Activated CD8-positive, alpha-beta T cell treated with anti-CD3 and anti-CD28 coated beads for 36 hours (primary cell): ENCODE data around the gene TOX3. TPM values are rescaled to one million over a fixed set of nuclear protein-coding genes. Genes with fewer than 3 reads are reported as not detected.

Experiments
- ATAC-seq: fragments of 200-7000 bp; cut with Tn5 transposase; one replicate; pipeline ENCODE4 v1.10.0; 2021; ENCODE audit warnings: mild to moderate bottlenecking, moderate library complexity
- CTCF ChIA-PET: fragments of 350-600 bp; sonication (Branson Sonifier 250); formaldehyde crosslinking; loops from one replicate; lab custom pipeline; 2021; ENCODE audit warnings: antibody characterized with exemption; lab: Charles Lee
- POLR2A ChIA-PET: fragments of 350-600 bp; sonication (Branson Sonifier 250); formaldehyde crosslinking; loops from one replicate; lab custom pipeline; 2021; ENCODE audit warnings: antibody characterized with exemption; lab: Charles Lee
- DNase-seq: peaks from one replicate; pipeline ENCODE4 v3.0.0-alpha.2; 2020
- H3K27ac Mint-ChIP-seq: one replicate; pipeline ENCODE4 v1.8.0; 2021; ENCODE audit warnings: mild to moderate bottlenecking, mixed read lengths
- H3K27me3 Mint-ChIP-seq: one replicate; pipeline ENCODE4 v1.8.0; 2021; ENCODE audit warnings: mixed read lengths
- H3K36me3 Mint-ChIP-seq: one replicate; pipeline ENCODE4 v1.8.0; 2021; ENCODE audit warnings: low read depth, mixed read lengths
- H3K4me1 Mint-ChIP-seq: one replicate; pipeline ENCODE4 v1.8.0; 2021; ENCODE audit warnings: low read depth, mixed read lengths
- H3K4me3 Mint-ChIP-seq: one replicate; pipeline ENCODE4 v1.8.0; 2021; ENCODE audit warnings: mild to moderate bottlenecking, moderate library complexity, mixed read lengths
- H3K9me3 Mint-ChIP-seq: one replicate; pipeline ENCODE4 v1.8.0; 2021; ENCODE audit warnings: mixed read lengths
- CTCF ChIP-seq: fragments of 200-600 bp; IDR thresholded peaks from one replicate; pipeline ENCODE4 v1.8.0; 2022; ENCODE audit warnings: antibody characterized with exemption, mild to moderate bottlenecking
- intact Hi-C: fragments of 100-400 bp; cut with micrococcal nuclease; formaldehyde crosslinking; loops from one replicate; pipeline ENCODE4 v1.10.0; 2022
- total RNA-seq, 2 experiments: library from RNA; stranded (reverse); gene quantifications; one replicate each; pipeline ENCODE4 v1.2.3, GENCODE V29; 2021

The TOX3 gene
- total RNA-seq, 2 experiments from 2014 or later, result not detected

GRCh38 chr16:52489894-52490293, 57.0 kb downstream of the TOX3 start:
- DNase-seq (no peak), ATAC-seq (no peak)
- Mint-ChIP-seq H3K9me3 (peaks cover 3% of the 10 kb centered on the region), H3K27ac (no peak overlapping the region), H3K4me1 (no peaks in the 10 kb centered on the region), H3K27me3 (no peaks in the 10 kb centered on the region), H3K36me3 (no peaks in the 10 kb centered on the region), H3K4me3 (no peak overlapping the region)
- intact Hi-C loops, result no loop called here
- TF ChIP-seq CTCF, result no peak
- ChIA-PET POLR2A (no interaction called here), CTCF (no interaction called here)

- no peak for ATAC-seq
- no peak for TF ChIP-seq CTCF
- CTCF ChIA-PET, result no interaction called here
- no peak for DNase-seq
- Mint-ChIP-seq H3K4me3 (no peak overlapping the region), H3K9me3 (peaks cover 3% of the 10 kb centered on the region), H3K27ac (no peak overlapping the region), H3K36me3 (no peaks in the 10 kb centered on the region), H3K27me3 (no peaks in the 10 kb centered on the region), H3K4me1 (no peaks in the 10 kb centered on the region)
- intact Hi-C loops, result no loop called here
- POLR2A ChIA-PET, result interaction anchor here (0.7 kb wide), 1 partner anchor 9 kb away, joined by 3 read pairs; no protein-coding TSS in a partner anchor
Measured at GRCh38 chr16:52488837-52489289, 58.1 kb downstream of the TOX3 start.

GRCh38 chr16:52487849-52488457, 59.0 kb downstream of the TOX3 start:
- H3K4me1 Mint-ChIP-seq, result no peaks in the 10 kb centered on the region
- intact Hi-C loops, result no loop called here
- ChIA-PET CTCF (no interaction called here), POLR2A (interaction anchor here (0.7 kb wide), 1 partner anchor 8 kb away, joined by 3 read pairs; no protein-coding TSS in a partner anchor)
- no peaks in the 10 kb centered on the region for H3K36me3 Mint-ChIP-seq
- H3K27me3 Mint-ChIP-seq, result no peaks in the 10 kb centered on the region
- H3K4me3 Mint-ChIP-seq, result no peak overlapping the region
- H3K27ac Mint-ChIP-seq, result no peak overlapping the region
- no peak for TF ChIP-seq CTCF
- no peak for ATAC-seq
- H3K9me3 Mint-ChIP-seq, result peaks cover 3% of the 10 kb centered on the region
- DNase-seq, result no peak

- TF ChIP-seq CTCF, result no peak
- no peaks in the 10 kb centered on the region for H3K9me3 Mint-ChIP-seq
- intact Hi-C loops, result no loop called here
- H3K27ac Mint-ChIP-seq, result no peak overlapping the region
- H3K36me3 Mint-ChIP-seq, result no peaks in the 10 kb centered on the region
- ChIA-PET POLR2A (interaction anchor here (1.0 kb wide), 1 partner anchor 8 kb away, joined by 3 read pairs; no protein-coding TSS in a partner anchor), CTCF (no interaction called here)
- H3K4me1 Mint-ChIP-seq, result no peaks in the 10 kb centered on the region
- no peaks in the 10 kb centered on the region for H3K27me3 Mint-ChIP-seq
- H3K4me3 Mint-ChIP-seq, result no peak overlapping the region
- no peak for ATAC-seq
- DNase-seq, result no peak
Measured at GRCh38 chr16:52480237-52480636, 66.7 kb downstream of the TOX3 start.

- CTCF ChIA-PET, result no interaction called here
- Mint-ChIP-seq H3K27ac (no peak overlapping the region), H3K9me3 (peaks cover 9% of the 10 kb centered on the region), H3K4me1 (no peaks in the 10 kb centered on the region), H3K36me3 (no peaks in the 10 kb centered on the region), H3K4me3 (no peak overlapping the region), H3K27me3 (no peaks in the 10 kb centered on the region)
- POLR2A ChIA-PET, result no interaction called here
- no peak for ATAC-seq
- DNase-seq, result no peak
- intact Hi-C loops, result no loop called here
- no peak for TF ChIP-seq CTCF
Measured at GRCh38 chr16:52476111-52476510, 70.8 kb downstream of the TOX3 start.
